SK-N-SH treated with all-trans-retinoic acid at 6 μM for 48 hours (cell line): ENCODE results near the gene TFCP2L1.

Experiments used
- PATZ1 ChIP-seq: fragments of 250-450 bp; sonication (Bioruptor Pico); IDR thresholded peaks from 2 replicates; pipeline ENCODE4 v1.8.0; 2020; ENCODE audit warnings: mild to moderate bottlenecking, moderate library complexity, borderline replicate concordance
- TSHZ2 ChIP-seq: fragments of 250-450 bp; sonication (Bioruptor Pico); IDR thresholded peaks from 2 replicates; pipeline ENCODE4 v1.5.0; 2020; ENCODE audit warnings: mild to moderate bottlenecking, moderate library complexity

- TF ChIP-seq PATZ1 (CRISPR knock-in tag), result no peak
- no peak for TF ChIP-seq TSHZ2 (CRISPR knock-in tag)
Observed at GRCh38 chr2:121212661-121213325, 72.2 kb downstream of the TFCP2L1 start.
